Superior temporal gyrus (tissue), 1 donor: ENCODE results near the gene DNAJB12.

Experiments used
- DNase-seq: peaks from one replicate; pipeline ENCODE4 v3.0.0-alpha.2; 2016; ENCODE audit errors: extremely low spot score

Gene DNAJB12

DNA sequence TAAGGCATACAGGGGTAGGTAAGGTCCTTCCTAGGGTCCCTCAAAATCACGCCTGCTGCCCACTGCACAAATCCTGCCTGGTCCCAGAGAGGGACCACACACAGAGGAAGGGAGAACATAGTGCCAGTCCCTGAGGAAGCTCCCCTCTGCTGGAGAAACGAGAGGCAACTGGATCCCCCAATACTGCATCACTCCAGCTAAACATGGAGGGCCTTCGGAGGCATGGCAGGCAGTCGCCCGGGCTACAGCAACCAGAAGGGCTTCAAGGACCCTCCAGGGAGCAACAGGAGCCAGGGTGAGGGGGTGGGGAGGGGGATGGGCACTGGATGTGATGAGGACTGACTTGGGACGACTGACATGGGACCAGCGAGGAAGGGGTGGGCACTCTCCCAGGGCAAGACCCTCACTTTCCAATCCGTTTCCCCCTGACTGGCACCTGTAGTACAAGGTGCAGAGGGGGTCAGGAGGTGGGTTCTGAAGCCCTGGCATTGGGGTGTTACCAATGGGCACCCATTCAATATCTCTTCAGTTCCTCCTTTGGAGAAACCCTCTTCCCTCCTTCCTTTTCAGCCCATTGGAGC lies 59.3 kb downstream of the DNAJB12 start:
- peak; percentile 2 for DNase-seq

DNA sequence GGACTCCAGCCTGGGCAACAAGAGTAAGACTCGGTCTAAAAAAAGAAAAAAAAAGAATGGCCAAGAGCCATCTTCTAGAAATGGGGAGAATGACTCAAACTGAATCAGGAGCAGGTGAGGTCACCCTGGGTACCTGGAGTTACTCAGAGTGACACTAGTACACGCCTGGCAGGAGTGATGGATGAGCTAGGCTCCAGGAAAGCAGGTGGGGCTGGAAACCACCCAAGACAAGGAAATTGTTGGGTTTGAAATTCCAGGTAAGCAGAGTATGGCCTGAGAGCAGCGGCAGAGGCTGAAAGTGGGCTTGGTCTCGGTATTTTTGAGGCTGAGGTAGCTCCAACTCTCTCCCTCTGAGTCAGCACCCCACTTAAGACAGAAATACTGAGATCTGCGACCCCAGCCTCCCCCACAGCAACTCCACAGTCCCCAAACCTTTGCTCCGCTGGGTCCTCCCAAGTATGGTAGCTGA lies 62.5 kb downstream of the DNAJB12 start:
- DNase-seq, result no peak

DNA sequence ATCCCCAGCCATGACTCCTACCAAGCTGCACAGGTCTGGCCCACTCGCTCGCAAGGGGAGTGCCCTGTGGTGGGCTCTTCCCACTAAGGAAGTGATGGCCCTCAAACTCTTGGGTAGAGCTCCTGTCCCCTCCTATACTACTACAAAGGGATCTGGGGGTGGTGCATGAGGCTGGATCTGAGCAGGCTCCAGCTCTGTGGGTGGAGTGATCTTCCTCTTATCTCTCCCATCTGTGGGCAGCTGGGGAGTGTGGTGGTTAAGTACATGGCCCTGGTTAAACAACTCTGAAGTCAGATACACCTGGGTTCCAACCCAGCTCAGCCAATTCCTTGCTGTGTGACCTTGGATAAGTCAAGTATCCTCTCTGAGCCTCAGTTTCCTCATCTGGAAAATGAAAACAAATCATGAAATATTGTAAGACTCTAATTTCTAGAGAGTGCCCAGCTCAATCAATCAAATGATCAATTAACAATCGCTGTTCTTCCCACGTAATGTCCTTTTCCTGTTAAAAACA lies 63.6 kb downstream of the DNAJB12 start:
- no peak for DNase-seq

DNA sequence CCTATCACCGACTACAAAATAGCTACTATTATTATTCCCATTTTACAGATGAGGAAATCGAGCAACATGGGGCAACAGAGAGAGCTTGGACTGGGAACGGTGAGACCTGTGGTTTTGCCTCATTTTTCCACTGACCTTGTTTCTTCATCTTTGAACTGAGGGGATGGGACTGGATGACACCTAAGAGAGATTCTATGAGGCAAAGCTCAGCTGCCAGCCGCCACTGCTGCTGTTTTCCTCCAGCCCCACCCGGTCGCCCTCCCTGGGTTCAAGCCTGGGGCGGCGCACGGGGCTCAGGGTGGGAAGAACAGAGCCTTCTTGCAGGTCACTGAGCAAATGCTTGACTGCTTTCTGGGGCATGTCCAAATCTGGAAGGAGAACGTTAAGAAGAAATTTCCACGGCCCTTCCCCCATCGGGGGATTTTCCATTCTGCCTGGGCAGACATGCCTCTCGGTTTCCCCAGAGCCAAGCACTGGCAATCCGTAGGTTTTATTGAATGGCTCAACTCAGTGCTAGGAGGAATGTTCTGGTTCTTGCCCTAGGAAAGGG lies 68.7 kb downstream of the DNAJB12 start:
- DNase-seq, result no peak

DNA sequence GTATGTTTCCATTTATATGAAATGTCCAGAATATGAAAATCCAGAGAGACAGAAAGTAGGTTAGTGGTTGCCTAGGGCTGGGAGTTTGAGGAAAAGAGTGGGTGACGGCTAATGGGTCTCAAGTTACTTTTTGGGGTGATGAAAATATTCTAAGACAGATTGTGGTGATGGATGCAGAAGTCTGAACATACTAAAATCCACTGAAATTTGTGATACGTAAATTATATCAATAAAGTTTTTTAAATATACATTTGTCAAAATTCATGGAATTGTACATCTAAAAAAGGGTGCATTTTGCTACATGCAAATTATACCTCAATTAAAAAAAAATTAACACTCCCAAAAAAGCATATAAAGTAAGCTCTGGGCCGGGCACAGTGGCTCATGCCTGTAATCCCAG lies 71.6 kb downstream of the DNAJB12 start:
- DNase-seq, result no peak
